Glomerular endothelial cell (primary cell): Measurements from ENCODE around the gene SRGAP3. TPM values are rescaled to one million over a fixed set of nuclear protein-coding genes. Genes with fewer than 3 reads are reported as not detected.

ENCODE experiments used
- DNase-seq: peaks from one replicate; pipeline ENCODE4 v3.0.0-alpha.2; 2011; ENCODE audit warnings: low read depth, low spot score; ENCODE audit errors: extremely low read depth
- total RNA-seq: library from RNA; depleted of rRNA; stranded (reverse); fragments of >200 nt; gene quantifications from 2 replicates; pipeline ENCODE4 v1.2.3, GENCODE V29; 2015

Gene SRGAP3
- total RNA-seq, 1 donor from 2014 or later: 0.76 TPM

- DNase-seq: no peak
Measured at GRCh38 chr3:9229325-9229724, 20.1 kb downstream of the SRGAP3 start.

DNA sequence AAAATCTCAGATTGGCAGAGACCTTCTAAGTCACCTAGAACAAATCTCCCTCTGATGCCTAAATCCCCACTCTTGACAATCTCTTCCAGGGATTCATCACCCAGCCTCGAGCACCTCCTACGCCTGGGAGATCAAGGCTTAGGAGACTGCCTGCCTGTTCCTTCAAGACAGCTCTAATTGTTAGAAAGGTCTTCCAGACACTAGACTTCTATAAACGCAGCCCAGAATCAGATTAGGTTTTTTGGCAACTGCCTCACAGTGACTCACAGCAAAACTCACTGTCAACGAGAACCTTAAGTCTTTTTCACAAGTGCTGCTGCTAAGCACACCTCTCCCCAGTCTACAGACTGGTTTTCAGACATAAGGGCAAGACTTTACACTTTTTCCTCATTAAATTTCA, 23.1 kb downstream of the SRGAP3 start:
- DNase-seq: no peak

DNA sequence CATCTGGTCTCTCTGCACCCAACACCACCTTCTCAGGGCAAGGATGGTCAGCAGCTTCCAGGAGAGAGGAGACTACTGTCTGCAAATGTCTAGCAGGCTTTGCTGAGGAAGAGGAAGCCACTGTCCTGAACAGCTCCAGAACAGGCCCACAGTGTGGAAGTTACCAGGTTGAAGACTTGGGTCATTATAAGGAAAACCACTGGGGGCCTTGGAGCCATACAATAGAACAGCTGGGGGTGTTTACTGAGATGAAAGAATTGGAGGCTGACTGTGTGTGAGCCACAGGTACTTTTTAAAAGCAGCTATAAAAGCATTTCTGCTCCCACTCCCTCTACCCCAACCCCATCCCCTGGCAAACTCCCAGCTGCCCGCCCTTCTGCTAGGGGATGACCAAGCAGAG, 24.2 kb downstream of the SRGAP3 start:
- DNase-seq: no peak

- DNase-seq: no peak
Measured at GRCh38 chr3:9224490-9224889, 25.0 kb downstream of the SRGAP3 start.

DNA sequence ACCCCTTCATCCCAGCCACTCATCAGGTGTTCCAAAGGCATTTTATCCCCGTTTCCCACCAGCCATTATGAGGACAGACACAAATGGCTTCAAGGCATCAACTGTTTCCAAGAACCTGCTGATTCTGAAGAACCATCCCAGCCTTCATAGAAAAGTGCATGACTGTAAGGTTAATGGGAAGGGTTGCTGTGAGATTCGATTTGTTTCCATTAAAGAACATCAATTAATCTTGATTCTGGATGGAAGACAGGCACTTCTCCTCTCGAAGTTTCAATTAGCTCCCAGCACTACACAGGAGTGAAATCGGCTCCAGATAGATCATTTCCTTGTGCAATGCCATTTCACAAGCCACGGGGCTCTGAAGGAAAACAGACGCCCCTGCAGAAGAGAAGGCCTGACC, 25.8 kb downstream of the SRGAP3 start:
- DNase-seq: no peak

DNA sequence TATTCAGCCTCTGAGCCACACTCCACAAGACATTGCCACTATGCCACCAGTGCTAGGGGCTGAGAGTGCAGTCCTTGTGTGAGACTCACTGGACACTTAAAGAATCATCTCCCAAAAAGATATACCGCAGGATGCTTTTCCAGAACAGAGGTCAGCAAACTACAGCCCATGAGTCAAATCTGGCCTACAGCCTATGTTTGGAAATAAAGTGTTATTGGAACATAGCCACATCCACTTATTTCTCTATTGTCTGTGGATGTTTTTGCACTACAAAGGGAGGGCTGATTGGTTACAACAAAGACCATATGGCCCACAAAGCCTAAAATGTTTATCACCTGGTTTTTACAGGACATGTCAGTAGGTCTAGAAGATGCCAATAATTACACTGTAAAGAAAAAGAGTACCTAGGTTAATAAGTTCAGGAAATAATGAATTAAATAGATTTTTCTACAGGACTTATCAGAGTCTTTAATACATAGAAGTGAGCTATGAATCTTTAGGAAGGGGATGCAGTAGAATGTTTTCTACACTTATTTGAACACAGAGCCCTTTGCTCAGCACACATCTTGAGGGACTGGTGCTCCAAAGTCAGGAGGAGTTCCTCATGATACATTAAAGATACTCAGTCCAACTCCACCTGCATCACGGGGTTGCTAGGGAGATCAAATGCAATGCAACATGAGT, 26.3 kb downstream of the SRGAP3 start:
- no peak for DNase-seq

DNA sequence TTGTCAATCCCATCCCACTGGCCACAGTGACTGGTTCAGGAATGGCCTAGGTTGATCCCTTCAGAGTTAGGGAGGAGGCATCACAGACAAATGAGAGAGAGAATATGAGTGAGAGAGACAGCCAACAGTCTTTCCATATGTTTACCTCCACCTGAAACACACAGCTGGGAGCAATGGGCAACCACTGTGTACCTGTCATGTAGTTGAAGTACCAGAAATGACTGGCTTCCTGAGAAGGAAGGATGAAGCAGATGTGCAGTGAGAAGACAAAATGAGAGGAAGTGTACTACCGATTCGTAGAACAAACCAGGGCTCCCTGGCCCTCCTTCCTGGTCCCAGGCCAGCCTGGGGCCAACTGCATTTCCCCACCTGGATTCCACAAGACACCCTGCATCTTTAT, 27.4 kb downstream of the SRGAP3 start:
- DNase-seq: no peak

DNA sequence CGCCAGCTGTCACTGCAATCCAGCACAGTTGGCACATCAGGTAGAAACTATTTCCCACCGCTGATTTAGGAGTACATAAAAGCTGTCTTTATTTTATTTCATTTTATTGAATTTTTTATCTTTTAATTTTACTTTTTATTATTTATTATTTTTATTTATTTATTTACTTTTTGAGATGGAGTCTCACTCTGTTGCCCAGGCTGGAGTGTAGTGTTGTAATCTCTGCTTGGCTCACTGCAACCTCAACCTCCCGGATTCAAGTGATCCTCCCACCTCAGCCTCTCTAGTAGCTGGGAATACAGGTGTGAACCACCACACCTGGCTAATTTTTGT, 31.0 kb downstream of the SRGAP3 start:
- DNase-seq: no peak

- no peak for DNase-seq
Measured at GRCh38 chr3:9217784-9218513, 31.5 kb downstream of the SRGAP3 start.

DNA sequence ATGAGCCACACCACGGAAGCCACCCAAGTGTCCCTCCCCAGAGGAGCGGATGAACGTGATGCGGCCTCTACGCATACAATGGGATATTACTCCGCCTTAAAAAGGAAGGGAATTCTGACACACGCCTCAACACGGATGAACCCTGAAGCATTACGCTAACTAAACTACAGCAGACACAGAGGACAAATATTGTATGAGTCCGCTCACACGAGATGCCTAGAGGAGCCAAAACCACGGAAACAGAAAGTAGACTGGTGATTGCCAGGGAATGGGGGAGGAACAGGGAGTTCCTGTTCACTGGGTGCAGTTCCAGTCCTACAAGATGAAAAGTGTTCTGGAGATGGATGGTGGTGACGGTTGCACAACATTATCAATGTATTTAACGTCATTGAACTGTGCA, 32.7 kb downstream of the SRGAP3 start:
- DNase-seq: no peak

GRCh38 chr3:9214599-9214998, 34.8 kb downstream of the SRGAP3 start:
- no peak for DNase-seq

- DNase-seq: no peak
Measured at GRCh38 chr3:9214185-9214584, 35.3 kb downstream of the SRGAP3 start.

DNA sequence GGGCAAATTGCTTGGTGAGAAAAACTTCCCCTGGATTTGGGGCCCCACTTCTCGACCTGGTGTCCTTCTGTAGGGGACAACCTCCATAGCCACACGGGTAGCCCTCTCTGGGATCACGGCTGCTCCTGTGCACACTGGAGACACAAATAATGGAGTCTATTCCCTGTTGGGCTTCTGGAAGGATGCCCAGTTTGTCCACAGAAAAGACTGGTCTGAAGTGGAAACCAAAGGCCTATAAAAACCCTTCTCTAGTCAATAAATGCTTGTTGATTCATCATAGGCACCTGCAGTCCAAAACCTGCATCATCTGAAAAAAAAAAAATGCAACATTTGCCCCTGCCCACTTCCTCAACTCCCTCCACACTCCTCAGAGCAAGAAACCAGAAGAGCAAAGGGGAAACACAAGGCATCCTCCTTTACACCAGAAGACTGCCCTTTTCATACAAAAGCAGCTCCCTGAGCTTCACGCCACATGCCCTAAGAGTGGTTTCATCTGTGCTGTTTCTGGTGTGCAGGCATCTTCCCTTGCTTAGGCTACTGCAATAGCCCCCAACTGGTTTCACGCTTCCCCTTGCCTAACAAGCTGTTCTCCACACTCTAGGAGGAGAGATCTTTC, 36.3 kb downstream of the SRGAP3 start:
- no peak for DNase-seq

DNA sequence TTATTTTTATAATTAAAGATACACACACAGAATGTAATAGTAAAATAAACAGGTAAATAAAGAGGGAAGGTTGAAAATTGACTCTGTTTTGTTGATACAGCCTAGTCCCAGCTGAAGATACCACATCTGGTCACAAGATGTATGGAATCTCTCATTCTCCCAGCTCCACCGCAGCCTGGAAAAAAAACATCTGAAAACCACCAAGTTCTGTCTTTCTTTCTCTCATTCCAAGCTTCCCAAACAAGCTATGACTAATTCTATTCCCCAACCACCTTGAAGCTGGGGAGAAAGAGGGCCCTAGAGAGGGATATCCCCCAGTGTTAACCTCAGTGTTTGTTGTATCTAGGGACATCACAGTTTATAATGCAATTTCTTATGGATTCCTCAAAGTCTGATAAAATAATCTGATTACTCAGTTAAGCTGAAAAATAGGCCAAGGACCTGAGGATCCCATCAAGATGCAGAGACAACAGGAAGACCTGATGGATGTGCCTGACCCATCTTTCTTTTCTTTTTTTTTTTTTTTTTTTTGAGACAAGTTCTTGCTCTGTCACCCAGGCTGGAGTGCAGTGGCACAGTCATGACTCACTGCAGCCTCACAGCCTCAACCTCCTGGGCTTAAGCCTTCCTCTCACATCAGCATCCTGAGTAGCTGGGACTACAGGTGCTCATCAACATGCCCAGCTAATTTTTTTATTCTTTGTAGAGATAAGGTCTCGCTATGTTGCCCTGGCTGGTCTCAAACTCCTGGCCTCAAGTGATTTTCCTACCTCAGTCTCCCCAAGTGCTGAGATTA, 38.1 kb downstream of the SRGAP3 start:
- DNase-seq: no peak

DNA sequence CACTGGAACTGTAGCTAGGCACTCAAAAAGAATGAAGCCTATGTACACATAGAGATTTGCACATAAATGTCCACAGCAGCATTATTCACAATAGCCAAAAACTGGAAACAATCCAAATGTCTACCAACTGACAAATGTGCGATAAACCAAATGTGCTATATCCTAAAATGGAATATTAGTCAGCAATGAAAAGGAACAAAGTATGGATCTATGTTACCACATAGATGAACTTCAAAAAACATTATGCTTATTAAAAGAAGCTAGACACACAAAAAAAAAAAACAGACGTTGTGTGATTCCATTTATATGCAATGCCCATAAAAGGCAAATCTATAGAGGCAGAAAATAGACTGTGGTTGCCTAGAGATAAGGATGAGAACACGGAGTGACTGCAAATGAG, 39.7 kb downstream of the SRGAP3 start:
- DNase-seq: no peak

DNA sequence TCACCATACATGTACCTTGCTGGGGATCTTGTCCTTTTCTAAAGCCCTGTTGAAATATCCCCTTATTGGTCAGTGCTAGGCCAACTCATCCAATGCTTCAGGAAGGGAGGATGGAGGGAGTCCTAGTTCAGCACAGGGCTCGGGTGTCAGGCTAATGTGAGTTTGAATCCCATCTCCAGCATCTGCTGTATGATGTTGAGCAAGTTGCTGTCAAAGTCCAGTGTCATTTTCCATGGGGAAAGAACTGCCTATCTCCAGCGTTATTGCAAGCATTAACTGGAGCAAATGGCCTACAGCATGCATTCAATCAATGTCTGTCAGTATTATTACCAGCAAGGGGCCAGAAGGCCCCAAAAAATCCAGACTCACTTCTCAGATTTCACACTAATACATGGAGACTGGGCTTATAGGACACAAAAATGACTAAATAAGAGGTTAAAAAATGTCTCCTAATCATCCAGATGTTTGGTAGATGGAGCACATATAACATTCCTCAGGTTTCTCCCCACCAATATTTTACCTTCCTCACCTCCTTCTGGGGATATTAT, 40.8 kb downstream of the SRGAP3 start:
- DNase-seq: no peak

- DNase-seq: no peak
Measured at GRCh38 chr3:9207116-9207763, 42.2 kb downstream of the SRGAP3 start.

DNA sequence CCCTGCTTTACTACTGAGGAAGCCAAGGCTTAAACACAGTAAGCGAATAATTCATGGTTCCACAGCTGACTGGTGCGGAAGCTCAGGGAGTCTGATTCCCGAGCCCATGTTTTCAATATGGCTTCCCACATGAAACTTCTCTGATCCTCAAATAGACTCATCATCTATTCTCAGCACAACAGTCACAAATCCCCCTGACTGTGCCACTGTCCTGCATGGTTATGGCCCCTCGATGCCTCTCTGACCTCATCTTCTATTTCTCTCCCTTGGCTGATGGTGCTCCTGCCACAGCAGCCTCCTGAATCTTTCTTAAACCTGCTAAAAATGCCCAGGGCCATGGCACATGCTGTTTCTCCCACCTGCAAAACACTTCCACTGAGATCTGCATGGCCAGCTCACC, 43.2 kb downstream of the SRGAP3 start:
- DNase-seq: no peak

GRCh38 chr3:9205345-9206143, 43.9 kb downstream of the SRGAP3 start:
- DNase-seq: no peak
